ENCODE results near the gene APC. TPM values are rescaled to one million over a fixed set of nuclear protein-coding genes. Genes with fewer than 3 reads are reported as not detected.
A peak's percentile ranks its signal among the peaks of the same experiment; 100 is the strongest.

APC gene
- total and polyA plus RNA-seq, 3 donors from 2014 or later: 7.1 to 58.8 (median 39.4) TPM

DNA sequence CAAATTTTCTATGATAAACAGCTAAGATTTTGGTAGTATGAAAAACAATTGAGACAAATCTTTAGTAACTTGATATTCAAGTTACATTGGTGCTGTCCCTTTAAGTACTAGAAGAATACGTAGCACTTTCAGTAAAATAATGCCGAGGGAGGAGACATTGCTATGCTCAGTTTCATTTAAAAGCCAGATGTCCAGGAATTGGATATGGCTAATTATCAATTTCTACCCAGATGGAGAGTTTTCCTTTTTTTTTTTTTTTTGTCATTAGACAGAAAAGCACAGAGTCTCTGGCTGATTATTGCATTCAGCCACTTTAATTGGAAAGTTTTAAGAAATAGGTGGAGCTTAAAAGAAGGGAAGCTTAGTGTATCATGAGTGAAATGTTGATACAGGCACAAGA, 40.4 kb upstream of the APC start:
- DNase-seq: no peak
- intact Hi-C loops (cut with DNase I; ENCODE audit: low total_unique reads): no loop called here
- no peak overlapping the region for H3K27ac ChIP-seq
- H3K4me1 ChIP-seq: no peaks in the 10 kb centered on the region
- no peaks in the 10 kb centered on the region for H3K36me3 ChIP-seq (ENCODE audit: low read depth, missing control alignments)
- no peak overlapping the region for H3K4me3 ChIP-seq
- no peaks in the 10 kb centered on the region for H3K9me3 ChIP-seq
- TF ChIP-seq, protein P1, sequence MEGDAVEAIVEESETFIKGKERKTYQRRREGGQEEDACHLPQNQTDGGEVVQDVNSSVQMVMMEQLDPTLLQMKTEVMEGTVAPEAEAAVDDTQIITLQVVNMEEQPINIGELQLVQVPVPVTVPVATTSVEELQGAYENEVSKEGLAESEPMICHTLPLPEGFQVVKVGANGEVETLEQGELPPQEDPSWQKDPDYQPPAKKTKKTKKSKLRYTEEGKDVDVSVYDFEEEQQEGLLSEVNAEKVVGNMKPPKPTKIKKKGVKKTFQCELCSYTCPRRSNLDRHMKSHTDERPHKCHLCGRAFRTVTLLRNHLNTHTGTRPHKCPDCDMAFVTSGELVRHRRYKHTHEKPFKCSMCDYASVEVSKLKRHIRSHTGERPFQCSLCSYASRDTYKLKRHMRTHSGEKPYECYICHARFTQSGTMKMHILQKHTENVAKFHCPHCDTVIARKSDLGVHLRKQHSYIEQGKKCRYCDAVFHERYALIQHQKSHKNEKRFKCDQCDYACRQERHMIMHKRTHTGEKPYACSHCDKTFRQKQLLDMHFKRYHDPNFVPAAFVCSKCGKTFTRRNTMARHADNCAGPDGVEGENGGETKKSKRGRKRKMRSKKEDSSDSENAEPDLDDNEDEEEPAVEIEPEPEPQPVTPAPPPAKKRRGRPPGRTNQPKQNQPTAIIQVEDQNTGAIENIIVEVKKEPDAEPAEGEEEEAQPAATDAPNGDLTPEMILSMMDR (IDR thresholded peaks at IDR 0.05): no peak
- TF ChIP-seq POLR2A (IDR thresholded peaks at IDR 0.05): no peak
- no peaks in the 10 kb centered on the region for H3K27me3 ChIP-seq
- WGBS, 2 donors: 30 to 39% methylated on average over 2 of the region's 2 CpGs

DNA sequence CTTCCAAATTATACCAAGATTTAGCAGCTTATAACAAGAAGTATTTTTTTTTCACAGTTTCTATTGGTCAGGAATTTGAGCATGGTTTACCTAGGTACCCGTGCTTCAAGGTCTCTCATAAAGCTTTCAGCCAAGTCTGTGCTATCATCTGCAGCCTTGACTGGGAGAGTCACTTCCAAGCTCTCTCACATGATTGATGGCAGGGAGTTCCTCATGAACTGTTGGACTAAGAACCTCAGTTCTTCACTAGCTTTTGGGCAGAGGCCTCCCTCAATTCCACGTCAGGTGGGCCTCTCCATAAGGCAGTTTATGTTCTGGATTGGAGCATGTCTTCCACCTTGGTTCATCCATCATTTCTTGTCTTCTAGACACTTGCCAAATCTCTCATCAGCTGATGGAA, 39.9 kb upstream of the APC start:
- Histone ChIP-seq H3K4me3 (no peak overlapping the region), H3K9me3 (no peaks in the 10 kb centered on the region), H3K27ac (no peak overlapping the region), H3K27me3 (no peaks in the 10 kb centered on the region), H3K4me1 (no peaks in the 10 kb centered on the region), H3K36me3 (ENCODE audit: low read depth, missing control alignments) (no peaks in the 10 kb centered on the region)
- TF ChIP-seq POLR2A (IDR thresholded peaks at IDR 0.05): no peak
- TF ChIP-seq, protein P1 (IDR thresholded peaks at IDR 0.05): no peak
- 46 to 55% methylated on average over 2 of the region's 2 CpGs for WGBS, 2 donors
- DNase-seq: no peak
- intact Hi-C loops (cut with DNase I; ENCODE audit: low total_unique reads): no loop called here

DNA sequence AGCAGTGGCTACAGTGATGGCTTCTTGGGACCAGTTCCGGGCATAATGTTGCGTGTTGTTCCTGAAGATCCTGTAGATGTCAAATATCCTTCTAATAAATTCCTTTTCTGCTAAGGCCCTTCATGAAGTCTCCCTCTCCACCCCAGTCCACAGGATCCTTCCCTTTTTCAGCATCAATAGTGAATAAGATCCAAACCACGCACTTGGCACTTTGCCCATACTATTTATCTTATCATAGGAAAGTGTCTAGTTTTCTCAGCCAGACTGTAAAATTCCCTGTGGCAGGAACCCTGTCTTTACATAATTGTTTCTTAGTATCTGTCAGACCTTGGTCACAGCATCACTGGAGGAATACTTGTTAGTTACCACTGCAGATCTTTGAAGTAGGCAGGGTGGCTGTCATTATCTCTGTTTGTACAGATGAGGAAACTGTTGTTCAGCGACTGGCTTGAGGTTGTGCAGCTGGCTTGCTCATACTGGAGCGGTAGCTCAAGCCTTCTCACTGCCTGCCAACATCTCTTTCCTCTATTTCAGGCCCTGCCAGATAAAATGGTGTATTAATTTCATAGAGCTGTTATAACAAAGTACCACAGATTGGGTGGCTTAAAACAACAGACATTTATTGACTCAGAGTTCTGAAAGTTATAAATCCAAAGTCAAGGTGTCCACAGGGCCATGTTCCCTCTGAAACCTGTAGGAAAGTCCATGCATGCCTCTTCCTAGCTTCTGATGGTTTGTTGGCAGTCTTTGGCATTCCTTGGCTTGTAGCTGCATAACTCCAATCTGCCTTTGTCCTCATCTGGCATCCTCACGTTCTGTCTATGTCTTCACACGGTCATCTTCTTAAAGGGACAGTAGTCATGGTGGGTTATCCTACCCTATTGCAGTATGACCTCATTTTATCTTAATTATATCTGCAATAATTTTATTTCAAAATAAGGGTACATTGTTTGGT, 33.5 kb upstream of the APC start:
- Histone ChIP-seq H3K27ac (no peak overlapping the region), H3K4me3 (no peak overlapping the region), H3K27me3 (no peaks in the 10 kb centered on the region), H3K9me3 (no peaks in the 10 kb centered on the region), H3K4me1 (peaks cover 3% of the 10 kb centered on the region), H3K36me3 (ENCODE audit: low read depth, missing control alignments) (no peaks in the 10 kb centered on the region)
- peak; percentile 75 for DNase-seq
- 51 to 54% methylated on average over 7 of the region's 7 CpGs for WGBS, 2 donors
- TF ChIP-seq POLR2A (IDR thresholded peaks at IDR 0.05): no peak
- TF ChIP-seq, protein P1 (IDR thresholded peaks at IDR 0.05): no peak
- intact Hi-C loops (cut with DNase I; ENCODE audit: low total_unique reads): loop anchor here (5.0 kb wide), 1 partner anchor 153 kb away; no protein-coding TSS in a partner anchor

DNA sequence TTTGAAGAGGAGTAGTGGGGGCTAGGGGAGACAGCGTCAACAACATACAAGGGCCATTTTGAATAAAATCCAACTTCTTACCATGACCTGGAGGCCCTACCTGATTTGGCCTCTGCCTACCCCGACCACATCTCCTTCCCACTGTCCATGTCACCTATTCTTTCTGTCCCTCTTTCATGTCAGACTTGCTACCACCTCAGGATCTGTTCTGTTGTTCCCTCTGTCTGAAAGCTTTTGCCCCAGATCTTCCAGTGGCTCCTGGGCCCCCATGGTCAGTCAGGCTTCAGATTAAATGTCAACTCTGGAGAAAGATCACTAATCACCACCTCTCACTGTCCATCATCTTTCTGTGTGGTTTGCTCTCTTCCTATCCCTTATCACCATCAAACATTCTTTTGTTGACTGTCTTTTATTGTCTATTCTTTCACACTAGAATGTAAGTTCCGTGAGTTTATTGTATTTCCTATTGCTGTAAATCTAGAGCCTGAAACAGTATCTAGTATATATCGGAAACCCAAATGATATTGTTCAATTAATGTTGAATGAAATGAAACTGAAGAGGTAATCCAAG, 31.2 kb upstream of the APC start:
- TF ChIP-seq, protein P1 (IDR thresholded peaks at IDR 0.05): no peak
- TF ChIP-seq POLR2A (IDR thresholded peaks at IDR 0.05): no peak
- peaks cover 3% of the 10 kb centered on the region for H3K4me1 ChIP-seq
- H3K36me3 ChIP-seq (ENCODE audit: low read depth, missing control alignments): no peaks in the 10 kb centered on the region
- no peaks in the 10 kb centered on the region for H3K27me3 ChIP-seq
- 63 to 77% methylated on average over 4 of the region's 4 CpGs for WGBS, 2 donors
- no peak for DNase-seq
- peak overlapping the region; percentile 94 to 96 for H3K27ac ChIP-seq
- intact Hi-C loops (cut with DNase I; ENCODE audit: low total_unique reads): no loop called here
- no peaks in the 10 kb centered on the region for H3K9me3 ChIP-seq
- peak overlapping the region; percentile 98 to 99 for H3K4me3 ChIP-seq

All from testis (tissue), 3 donors.